HG03354 (cell line): ENCODE measurements around the gene PSPH.
A peak's percentile ranks its signal among the peaks of the same experiment; 100 is the strongest.
"Not testable (repeated sequence)": the region's sequence is repeated elsewhere in the genome, so short reads cannot be mapped to it uniquely, and the experiment has no call there.

Source experiments
- ATAC-seq: cut with Tn5 transposase; IDR thresholded peaks from one replicate; pipeline ENCODE4 v1.9.1; 2021; ENCODE audit warnings: mild to moderate bottlenecking; ENCODE audit not compliant: unreplicated experiment, poor library complexity, severe bottlenecking

PSPH gene

DNA sequence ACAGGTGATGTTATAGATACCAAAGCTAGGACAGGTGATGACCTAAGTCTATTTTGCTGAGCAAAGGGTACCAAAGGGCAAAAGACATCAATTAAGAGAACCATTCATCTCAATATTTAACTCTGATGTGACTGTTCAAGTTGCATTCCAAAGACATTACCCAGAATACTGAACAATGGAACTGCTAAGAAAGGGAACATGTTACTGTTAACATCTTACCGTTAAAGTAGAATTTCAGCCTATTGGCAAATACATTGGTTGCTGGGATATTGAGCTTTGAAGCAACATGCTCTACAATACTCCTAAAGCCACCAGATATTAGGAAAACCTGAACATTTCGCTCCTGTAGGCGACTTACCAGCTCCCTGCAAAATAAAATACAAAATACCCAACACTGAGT lies 34.2 kb downstream of the PSPH start:
- not testable (repeated sequence) for ATAC-seq

DNA sequence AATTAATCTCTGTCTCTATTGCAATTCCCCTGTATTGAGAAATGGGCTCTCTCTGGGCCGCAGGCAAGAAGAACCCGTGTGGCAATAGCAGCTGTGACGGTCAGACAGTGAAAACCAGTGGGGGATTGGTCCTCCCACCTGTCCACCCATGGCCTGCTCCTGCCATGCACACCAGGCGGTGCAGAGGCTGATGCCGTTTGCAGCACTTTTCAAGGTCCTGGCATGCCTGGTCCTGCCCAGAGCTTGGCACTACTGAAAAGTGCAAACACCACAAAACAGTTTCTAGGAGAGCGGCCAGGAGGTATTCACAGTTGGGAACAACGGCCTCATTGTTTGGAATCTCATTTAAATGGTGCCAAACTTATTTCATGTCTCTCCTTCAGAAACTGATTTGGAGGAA lies 41.5 kb downstream of the PSPH start:
- no peak for ATAC-seq

- no peak for ATAC-seq
Measured at GRCh38 chr7:56007891-56008290, 43.4 kb downstream of the PSPH start.

GRCh38 chr7:56007167-56007652 lies 44.0 kb downstream of the PSPH start:
- no peak for ATAC-seq

GRCh38 chr7:56003749-56004148 lies 47.5 kb downstream of the PSPH start:
- no peak for ATAC-seq

GRCh38 chr7:55996856-55997500 lies 54.3 kb downstream of the PSPH start:
- no peak for ATAC-seq

DNA sequence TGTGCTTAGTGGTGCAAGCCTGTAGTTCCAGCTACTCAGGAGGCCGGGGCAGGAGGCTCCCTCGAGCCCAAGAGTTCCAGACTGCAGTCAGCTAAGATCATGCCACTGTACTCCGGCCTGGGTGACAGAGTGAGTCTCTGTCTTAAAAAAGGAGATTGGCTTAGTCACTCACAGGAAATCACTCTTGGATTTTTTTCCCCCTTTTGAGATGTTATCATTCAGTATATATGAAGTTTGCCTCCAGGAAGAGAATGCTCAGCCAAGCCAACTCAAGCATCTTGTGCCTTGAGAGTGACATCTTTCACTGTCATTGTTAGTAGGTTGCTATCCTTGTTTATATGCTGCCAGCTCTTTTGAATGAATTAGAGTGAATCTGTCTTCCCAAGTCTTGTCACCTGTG lies 58.9 kb downstream of the PSPH start:
- no peak for ATAC-seq

- no peak for ATAC-seq
Measured at GRCh38 chr7:55983537-55983936, 67.7 kb downstream of the PSPH start.

DNA sequence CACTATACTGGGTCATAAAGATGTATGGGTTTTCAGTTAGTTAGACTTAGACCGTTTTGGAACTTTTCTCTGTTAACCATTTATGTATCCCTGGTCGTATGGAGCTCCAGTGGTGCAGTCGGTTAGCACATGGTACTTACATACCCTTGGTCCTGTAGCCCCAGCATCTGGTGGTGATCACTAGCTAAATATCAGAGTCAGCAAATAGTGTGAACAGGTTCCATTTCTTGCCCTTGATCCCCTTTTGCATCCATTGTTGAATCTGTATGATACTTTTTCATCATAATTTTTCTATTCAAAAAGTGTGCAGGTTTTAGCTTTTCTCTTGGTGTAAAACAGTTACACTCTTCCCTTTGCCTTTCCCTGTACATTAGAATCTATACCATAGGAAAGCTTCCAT lies 71.0 kb downstream of the PSPH start:
- ATAC-seq: no peak

DNA sequence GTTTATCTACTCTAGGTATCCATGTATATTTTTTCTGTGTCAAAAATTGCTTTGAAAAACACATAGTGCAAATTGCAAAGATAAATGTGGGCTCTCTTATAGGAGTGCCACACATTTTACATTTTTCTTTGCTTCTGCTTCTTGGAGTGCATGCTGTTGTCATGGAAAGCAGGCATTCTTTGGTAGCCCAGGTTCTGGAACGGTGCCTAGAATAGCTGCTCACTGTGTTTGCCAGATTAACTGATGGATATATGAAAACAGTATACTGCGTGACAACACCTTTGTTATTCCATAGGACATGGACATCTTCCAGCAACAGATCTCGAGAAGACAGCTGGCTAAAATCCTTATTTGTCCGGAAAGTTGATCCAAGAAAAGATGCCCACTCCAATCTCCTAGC lies 73.4 kb downstream of the PSPH start:
- no peak for ATAC-seq

DNA sequence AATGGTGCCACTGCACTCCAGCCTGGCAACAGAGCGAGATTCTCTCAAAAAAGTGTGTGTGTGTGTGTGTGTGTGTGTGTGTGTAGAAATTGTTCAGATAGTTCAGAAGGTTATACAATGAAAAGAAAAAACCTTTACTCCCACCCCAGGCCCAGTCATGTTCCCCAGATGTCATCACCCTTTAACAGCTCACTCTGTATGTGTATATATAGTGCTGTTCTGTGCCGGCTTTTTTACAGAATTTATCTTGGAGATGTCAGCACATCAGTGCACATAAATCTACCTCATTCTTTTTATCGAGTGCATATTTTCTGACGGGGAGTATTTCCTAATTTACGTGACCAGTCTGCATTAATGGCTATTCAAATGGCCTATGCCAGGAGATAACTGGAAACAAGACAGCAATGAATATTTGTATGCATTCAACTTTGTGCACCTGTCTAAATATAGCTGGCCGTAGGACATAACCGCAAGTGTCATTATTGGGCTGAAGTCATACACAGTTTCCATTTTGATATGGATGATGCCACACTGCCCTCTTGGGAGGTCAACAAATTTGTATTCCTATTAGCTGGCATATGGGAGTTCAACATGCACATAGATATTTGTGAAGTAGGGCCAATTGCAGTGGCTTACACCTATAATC lies 75.1 kb downstream of the PSPH start:
- ATAC-seq: no peak

DNA sequence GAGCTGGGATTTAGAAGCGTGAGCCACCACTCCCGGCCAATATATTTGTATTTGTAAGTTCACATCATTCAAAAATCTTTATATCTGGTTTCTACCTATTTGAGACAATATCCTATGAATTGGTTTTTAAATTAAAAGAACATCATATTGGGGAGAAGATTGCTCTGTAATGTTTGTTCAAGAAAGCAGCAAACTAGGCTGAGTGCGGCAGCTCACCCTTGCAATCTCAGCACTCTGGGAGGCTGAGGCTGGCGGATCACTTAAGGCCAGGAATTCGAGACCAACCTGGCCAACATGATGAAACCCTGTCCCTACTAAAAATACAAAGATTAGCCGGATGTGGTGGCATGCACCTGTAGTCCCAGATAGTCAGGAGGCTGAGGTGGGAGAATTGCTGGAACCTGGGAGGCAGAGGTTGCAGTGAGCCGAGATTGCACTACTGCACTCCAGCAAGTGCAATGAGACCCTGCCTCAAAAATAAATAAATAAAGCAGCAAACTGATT lies 77.4 kb downstream of the PSPH start:
- ATAC-seq: no peak

GRCh38 chr7:55970978-55971377 lies 80.3 kb downstream of the PSPH start:
- ATAC-seq: no peak

- ATAC-seq: no peak
Measured at GRCh38 chr7:55970561-55970960, 80.7 kb downstream of the PSPH start.

DNA sequence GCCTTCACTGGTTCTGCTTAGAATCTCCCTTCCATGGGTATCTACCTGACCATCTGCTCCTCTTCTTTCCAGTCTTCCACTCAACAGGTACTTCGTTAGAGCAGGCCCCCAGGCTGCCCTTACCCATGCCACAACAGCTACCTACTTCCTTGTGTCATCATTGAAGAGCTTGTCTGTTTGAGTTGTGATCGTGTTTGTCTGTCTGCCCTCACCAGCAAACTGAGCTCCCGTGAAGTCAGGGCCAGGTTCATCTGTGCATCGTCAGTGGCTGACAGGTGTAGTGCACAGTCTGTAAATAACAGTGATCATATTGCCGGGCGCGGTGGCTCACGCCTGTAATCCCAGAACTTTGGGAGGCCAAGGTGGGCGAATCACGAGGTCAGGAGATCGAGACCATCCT lies 81.9 kb downstream of the PSPH start:
- no peak for ATAC-seq

- no peak for ATAC-seq
Measured at GRCh38 chr7:55966851-55967250, 84.4 kb downstream of the PSPH start.

- ATAC-seq: no peak
Measured at GRCh38 chr7:55965805-55966421, 85.3 kb downstream of the PSPH start.

DNA sequence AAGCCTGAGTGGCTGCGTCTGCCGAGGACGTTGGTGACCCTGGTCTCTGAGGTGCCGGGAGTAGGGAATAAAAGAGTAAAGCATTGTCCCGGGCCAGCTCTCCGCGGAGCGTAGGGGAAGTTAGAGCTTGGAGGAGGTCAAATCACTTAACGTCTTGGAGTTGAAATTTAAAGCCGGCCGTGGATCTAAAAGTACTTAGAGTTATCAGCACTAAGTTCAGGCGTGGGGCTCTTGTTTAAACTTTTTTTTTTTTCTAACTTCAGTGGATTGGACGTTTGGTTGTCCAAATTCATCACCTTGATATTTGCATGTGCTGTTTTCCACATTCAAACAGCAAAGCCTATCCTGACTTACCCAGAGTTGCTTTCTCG lies 86.2 kb downstream of the PSPH start:
- ATAC-seq: no peak

- ATAC-seq: peak; percentile 90
Measured at GRCh38 chr7:55964261-55965099, 86.8 kb downstream of the PSPH start, which contains the start of gene NIPSNAP2. TSS of gene NIPSNAP2 (plus strand) at chr7:55964585. CDS start at chr7:55964610, 25 bp downstream.

GRCh38 chr7:55963584-55964168 lies 87.6 kb downstream of the PSPH start:
- ATAC-seq: no peak
